ENCODE data around the gene L1TD1. TPM values are rescaled to one million over a fixed set of nuclear protein-coding genes. Genes with fewer than 3 reads are reported as not detected.

Gene L1TD1
- total RNA-seq, 1 experiment from 2014 or later: not detected

GRCh38 chr1:62227496-62227895, 32.8 kb downstream of the L1TD1 start:
- no peaks in the 10 kb centered on the region for H3K36me3 ChIP-seq (ENCODE audit: low read depth)
- CTCF ChIA-PET: interaction anchor here (1.0 kb wide), 1 partner anchor 19 kb away, joined by 3 read pairs; no protein-coding TSS in a partner anchor
- H3K4me3 ChIP-seq: no peak overlapping the region
- intact Hi-C loops (cut with micrococcal nuclease; ENCODE audit: unreplicated experiment): no loop called here
- peaks cover 30% of the 10 kb centered on the region for H3F3A ChIP-seq (ENCODE audit: insufficient read depth, low read depth)
- H3K4me1 ChIP-seq (replicated peaks; ENCODE audit: insufficient read depth): peaks cover 36% of the 10 kb centered on the region
- no peak overlapping the region for H3K27ac ChIP-seq
- DNase-seq: no peak
- H3K27me3 ChIP-seq (ENCODE audit: insufficient read depth, low read depth): no peaks in the 10 kb centered on the region
- no peak overlapping the region for H3K4me2 ChIP-seq
- POLR2A ChIA-PET (ENCODE audit: unreplicated experiment): no interaction called here
- no peak overlapping the region for H2AFZ ChIP-seq
- no TSS peak for BruUV-seq (replicated peaks)
- no peaks in the 10 kb centered on the region for H3K79me2 ChIP-seq (ENCODE audit: low read depth)
- TF ChIP-seq EZH2 (IDR thresholded peaks at IDR 0.05; ENCODE audit: low read depth): no peak
- no peak for TF ChIP-seq CTCF (conservative IDR thresholded peaks at IDR 0.05)
- no peaks in the 10 kb centered on the region for H3K9me3 ChIP-seq (ENCODE audit: insufficient read depth, low read depth)
- no peaks in the 10 kb centered on the region for H4K20me1 ChIP-seq (ENCODE audit: insufficient read depth)
- H3K9me2 ChIP-seq (ENCODE audit: insufficient read depth): no peaks in the 10 kb centered on the region

GRCh38 chr1:62228136-62228882, 33.7 kb downstream of the L1TD1 start:
- Histone ChIP-seq H3K36me3 (ENCODE audit: low read depth) (no peaks in the 10 kb centered on the region), H3K79me2 (ENCODE audit: low read depth) (no peaks in the 10 kb centered on the region), H3K4me1 (replicated peaks; ENCODE audit: insufficient read depth) (peaks cover 36% of the 10 kb centered on the region), H4K20me1 (ENCODE audit: insufficient read depth) (no peaks in the 10 kb centered on the region), H3K9me2 (ENCODE audit: insufficient read depth) (no peaks in the 10 kb centered on the region), H2AFZ (no peak overlapping the region), H3K4me3 (no peak overlapping the region), H3F3A (ENCODE audit: insufficient read depth, low read depth) (peaks cover 30% of the 10 kb centered on the region), H3K9me3 (ENCODE audit: insufficient read depth, low read depth) (no peaks in the 10 kb centered on the region), H3K27me3 (ENCODE audit: insufficient read depth, low read depth) (no peaks in the 10 kb centered on the region), H3K27ac (no peak overlapping the region; the same call in 1 of the 2 replicates), H3K4me2 (peak overlapping the region; percentile 57)
- POLR2A ChIA-PET (ENCODE audit: unreplicated experiment): no interaction called here
- CTCF ChIA-PET: interaction anchor here (1.0 kb wide), 1 partner anchor 19 kb away, joined by 3 read pairs; no protein-coding TSS in a partner anchor
- TF ChIP-seq CTCF (conservative IDR thresholded peaks at IDR 0.05) (no peak), EZH2 (IDR thresholded peaks at IDR 0.05; ENCODE audit: low read depth) (no peak)
- no TSS peak for BruUV-seq (replicated peaks)
- intact Hi-C loops (cut with micrococcal nuclease; ENCODE audit: unreplicated experiment): no loop called here
- DNase-seq: no peak

GRCh38 chr1:62228883-62229187, 34.2 kb downstream of the L1TD1 start:
- Histone ChIP-seq H3K27ac (peak overlapping the region; percentile 85; the same call in 1 of the 2 replicates), H3K4me3 (no peak overlapping the region), H4K20me1 (ENCODE audit: insufficient read depth) (no peaks in the 10 kb centered on the region), H3K9me3 (ENCODE audit: insufficient read depth, low read depth) (no peaks in the 10 kb centered on the region), H2AFZ (no peak overlapping the region), H3K9me2 (ENCODE audit: insufficient read depth) (no peaks in the 10 kb centered on the region), H3K4me2 (peak overlapping the region; percentile 57), H3K4me1 (replicated peaks; ENCODE audit: insufficient read depth) (peaks cover 39% of the 10 kb centered on the region), H3K27me3 (ENCODE audit: insufficient read depth, low read depth) (no peaks in the 10 kb centered on the region), H3F3A (ENCODE audit: insufficient read depth, low read depth) (peaks cover 30% of the 10 kb centered on the region), H3K79me2 (ENCODE audit: low read depth) (no peaks in the 10 kb centered on the region), H3K36me3 (ENCODE audit: low read depth) (no peaks in the 10 kb centered on the region)
- CTCF ChIA-PET: interaction anchor here (0.6 kb wide), 1 partner anchor 155 kb away, joined by 3 read pairs; no protein-coding TSS in a partner anchor
- no TSS peak for BruUV-seq (replicated peaks)
- DNase-seq: no peak
- TF ChIP-seq CTCF (conservative IDR thresholded peaks at IDR 0.05) (no peak), EZH2 (IDR thresholded peaks at IDR 0.05; ENCODE audit: low read depth) (no peak)
- intact Hi-C loops (cut with micrococcal nuclease; ENCODE audit: unreplicated experiment): no loop called here
- POLR2A ChIA-PET (ENCODE audit: unreplicated experiment): no interaction called here

Data from PC-9 (cell line).